ENCODE data around the gene TUSC2.

DNA sequence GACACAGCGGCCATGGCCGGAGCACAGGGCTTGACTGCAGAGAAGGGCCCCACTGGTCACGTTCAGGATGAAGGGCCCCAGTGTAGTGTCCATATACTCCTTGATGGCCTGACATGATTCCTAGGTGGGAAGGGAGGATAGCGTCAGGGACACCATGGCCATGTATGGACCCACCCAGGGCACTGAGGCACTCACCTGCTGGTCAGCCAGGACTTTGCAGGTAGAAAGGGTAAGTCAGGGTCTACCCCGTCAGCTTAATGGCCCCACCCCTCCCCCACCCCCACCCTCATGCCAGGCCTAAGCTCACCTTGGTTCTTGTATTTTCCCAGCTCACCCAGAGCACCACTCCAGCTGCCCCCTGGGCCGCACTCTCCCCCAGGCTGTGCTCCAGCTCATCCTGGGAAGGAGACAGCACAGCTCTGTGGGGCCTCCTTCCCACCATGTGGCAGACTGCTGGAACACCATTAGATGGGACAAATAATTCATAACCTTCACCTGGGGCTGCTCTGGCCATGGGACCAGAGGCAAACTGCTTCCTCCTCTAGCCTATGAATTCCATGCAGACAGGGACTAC, 27.3 kb downstream of the TUSC2 start:
- TF ChIP-seq EZH2phosphoT487 (conservative IDR thresholded peaks at IDR 0.05; ENCODE audit: low read length): no peak
- TF ChIP-seq, protein P1, sequence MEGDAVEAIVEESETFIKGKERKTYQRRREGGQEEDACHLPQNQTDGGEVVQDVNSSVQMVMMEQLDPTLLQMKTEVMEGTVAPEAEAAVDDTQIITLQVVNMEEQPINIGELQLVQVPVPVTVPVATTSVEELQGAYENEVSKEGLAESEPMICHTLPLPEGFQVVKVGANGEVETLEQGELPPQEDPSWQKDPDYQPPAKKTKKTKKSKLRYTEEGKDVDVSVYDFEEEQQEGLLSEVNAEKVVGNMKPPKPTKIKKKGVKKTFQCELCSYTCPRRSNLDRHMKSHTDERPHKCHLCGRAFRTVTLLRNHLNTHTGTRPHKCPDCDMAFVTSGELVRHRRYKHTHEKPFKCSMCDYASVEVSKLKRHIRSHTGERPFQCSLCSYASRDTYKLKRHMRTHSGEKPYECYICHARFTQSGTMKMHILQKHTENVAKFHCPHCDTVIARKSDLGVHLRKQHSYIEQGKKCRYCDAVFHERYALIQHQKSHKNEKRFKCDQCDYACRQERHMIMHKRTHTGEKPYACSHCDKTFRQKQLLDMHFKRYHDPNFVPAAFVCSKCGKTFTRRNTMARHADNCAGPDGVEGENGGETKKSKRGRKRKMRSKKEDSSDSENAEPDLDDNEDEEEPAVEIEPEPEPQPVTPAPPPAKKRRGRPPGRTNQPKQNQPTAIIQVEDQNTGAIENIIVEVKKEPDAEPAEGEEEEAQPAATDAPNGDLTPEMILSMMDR (IDR thresholded peaks at IDR 0.05; ENCODE audit: insufficient read depth, low read length, poor library complexity, severe bottlenecking): no peak

Data from SU-DHL-6 (cell line).